Activated CD4-positive, CD25-positive, alpha-beta regulatory T cell treated with anti-CD3 and anti-CD28 coated beads, Interleukin-2, amount 50 U/mL, for 24 hours (primary cell): ENCODE measurements around the gene TRAT1.
"Not testable (repeated sequence)": the region's sequence is repeated elsewhere in the genome, so short reads cannot be mapped to it uniquely, and the experiment has no call there.

Source experiments
- ATAC-seq, 2 donors: fragments of 150-1000 bp; cut with Tn5 transposase; one replicate each; pipeline ENCODE4 v1.10.0; 2021; ENCODE audit warnings: mild to moderate bottlenecking in 1 of 2, moderate library complexity in 1 of 2

Gene TRAT1, protein sequence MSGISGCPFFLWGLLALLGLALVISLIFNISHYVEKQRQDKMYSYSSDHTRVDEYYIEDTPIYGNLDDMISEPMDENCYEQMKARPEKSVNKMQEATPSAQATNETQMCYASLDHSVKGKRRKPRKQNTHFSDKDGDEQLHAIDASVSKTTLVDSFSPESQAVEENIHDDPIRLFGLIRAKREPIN

DNA sequence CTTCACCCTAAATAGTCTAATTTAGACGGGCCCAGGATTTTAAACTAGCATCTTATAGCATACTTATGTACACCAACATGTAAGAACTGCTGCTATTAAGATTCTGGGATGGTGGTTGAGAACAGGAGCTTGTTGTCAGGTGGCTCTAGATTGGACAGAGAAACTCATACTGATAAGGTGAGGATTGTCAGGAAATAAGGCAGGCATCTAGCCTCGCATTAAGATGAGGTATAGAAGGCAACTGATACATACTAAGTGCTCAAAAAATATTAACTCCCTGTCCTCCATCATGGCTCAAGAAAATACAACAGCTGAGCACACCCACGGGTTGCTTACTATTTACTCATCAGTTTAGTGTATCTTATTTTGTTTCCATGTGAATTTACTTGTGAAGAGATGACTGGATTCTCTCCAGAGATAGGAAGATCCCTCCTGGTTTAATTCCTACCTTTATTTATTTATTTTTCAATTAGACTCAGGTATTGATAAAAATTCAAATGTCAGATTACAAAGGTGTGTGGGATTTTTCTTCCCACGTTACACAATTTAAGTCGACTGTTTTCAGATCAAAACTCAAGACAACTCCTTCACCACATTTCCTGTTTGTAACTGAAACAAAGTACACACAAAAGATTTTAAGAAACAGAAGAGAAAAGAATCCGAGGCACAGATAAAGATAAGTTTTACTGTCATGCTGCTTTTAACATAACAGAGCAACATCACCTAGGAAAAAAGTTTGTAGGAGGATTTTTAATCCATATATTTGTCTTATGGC, at the start of gene TRAT1:
TSS of gene TRAT1 (plus strand) at position 664 of the 775 bp plus-strand sequence. CDS start 142 bp downstream, outside the sequence.
- no peak for ATAC-seq

- no peak for ATAC-seq
Observed at GRCh38 chr3:108775649-108776048, 46.9 kb upstream of the TRAT1 start.

DNA sequence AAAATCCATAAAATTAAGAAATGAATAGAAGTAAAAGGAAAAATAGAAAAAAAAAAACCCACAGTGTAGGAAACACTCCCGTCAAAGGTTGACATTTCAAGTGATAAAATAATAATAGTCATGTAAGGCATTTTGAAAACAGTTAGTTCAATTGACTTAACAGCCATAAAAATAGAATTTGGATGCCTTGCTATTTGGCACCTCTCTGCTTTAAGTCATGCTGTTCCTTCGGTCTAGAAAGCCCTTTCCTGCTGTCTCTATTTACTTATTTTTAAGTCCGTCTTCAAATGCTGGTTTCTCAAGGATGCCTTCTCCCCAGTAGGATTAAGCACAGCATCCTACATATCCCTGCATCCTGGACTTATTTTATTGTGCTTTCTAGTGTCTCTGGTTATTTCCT, 43.1 kb upstream of the TRAT1 start:
- ATAC-seq: no peak

- ATAC-seq: no peak
Observed at GRCh38 chr3:108780235-108780634, 42.4 kb upstream of the TRAT1 start.

GRCh38 chr3:108791473-108791872, 31.1 kb upstream of the TRAT1 start:
- ATAC-seq: no peak

GRCh38 chr3:108804437-108804836, 18.1 kb upstream of the TRAT1 start:
- ATAC-seq: no peak

DNA sequence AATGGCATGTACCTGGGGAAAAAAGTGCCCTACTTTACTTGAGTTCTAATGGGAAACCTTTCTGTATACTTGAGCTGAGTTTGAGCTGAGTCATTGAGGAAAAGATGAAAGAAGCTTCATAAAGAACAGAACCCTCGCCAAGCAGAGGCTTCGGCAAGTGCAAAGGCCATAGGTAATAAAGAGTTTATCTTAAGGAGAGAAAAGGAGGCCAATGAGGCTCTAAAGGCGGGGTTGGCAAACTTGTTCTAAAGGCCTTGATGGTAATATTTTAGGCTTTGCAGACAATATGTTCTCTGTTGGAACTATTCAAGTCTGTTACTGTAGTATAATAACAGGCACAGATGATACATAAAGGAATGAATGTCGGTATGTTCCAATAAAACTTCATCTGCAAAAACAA, 17.6 kb upstream of the TRAT1 start:
- no peak for ATAC-seq

GRCh38 chr3:108806316-108806715, 16.3 kb upstream of the TRAT1 start:
- peak; percentile 79 to 90 for ATAC-seq

GRCh38 chr3:108818404-108818803, 4.2 kb upstream of the TRAT1 start:
- ATAC-seq: peak; percentile 71 to 77

GRCh38 chr3:108820586-108820985, 2.0 kb upstream of the TRAT1 start:
- no peak for ATAC-seq

DNA sequence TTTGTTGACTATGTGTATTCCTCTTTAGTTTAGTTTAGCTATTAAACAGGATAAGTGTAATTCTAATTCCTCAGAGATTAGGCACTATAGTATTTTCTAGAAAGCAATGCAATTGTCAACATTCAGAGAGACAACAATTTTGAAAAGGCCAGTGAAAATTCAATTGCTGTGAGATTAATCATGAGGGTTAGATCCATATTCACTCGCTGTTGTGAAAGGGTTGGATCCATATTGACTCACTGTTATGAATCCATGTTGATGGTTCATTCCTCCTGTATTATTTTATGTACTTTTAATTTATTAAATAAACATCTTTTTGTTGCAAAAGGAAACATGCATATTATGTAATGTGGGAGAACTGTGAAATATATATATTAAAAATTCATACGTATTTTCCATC, 641 bp downstream of the TRAT1 start:
- ATAC-seq: no peak

GRCh38 chr3:108823803-108824202, 1.2 kb downstream of the TRAT1 start:
- not testable (repeated sequence) for ATAC-seq

GRCh38 chr3:108826309-108827187, 4.0 kb downstream of the TRAT1 start:
- ATAC-seq: peak in 1 of 2 donors; percentile 37

DNA sequence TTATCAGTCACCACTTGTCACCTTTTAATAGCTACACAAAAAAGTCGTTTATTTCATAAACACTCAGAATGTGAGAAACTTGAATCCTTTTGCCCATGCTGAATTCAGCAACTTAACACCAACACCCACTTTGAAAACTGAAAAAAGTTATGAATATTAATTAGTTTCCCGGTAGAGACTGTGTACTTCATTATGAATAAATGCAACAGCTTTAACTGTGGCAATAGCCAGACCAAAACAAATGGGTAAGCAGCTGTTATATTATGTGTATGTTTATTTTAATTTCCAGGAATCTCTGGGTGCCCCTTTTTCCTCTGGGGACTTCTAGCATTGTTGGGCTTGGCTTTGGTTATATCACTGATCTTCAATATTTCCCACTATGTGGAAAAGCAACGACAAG, 7.8 kb downstream of the TRAT1 start:
- no peak for ATAC-seq

- ATAC-seq: no peak
Observed at GRCh38 chr3:108830991-108831614, 8.5 kb downstream of the TRAT1 start.

- ATAC-seq: no peak
Observed at GRCh38 chr3:108833611-108834010, 11.0 kb downstream of the TRAT1 start.

DNA sequence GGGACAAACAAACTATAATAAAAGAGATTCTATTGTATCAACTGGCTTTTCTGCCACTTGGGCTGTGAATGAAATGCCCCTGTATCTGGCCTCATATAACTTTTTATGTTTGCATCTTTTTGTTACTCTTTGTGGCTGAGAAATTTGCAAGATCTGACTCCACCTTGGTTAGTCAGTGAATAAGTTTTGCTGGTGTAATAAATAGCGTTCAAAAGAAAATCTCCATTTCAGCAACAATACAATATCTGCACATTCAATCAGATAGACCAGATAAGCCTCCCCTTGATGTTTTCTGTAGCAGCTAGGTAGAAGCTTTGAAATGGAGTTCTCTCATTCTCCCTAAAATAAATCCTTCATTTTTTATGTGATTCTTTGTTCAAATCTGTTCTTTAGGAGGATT, 12.0 kb downstream of the TRAT1 start:
- peak; percentile 31 to 37 for ATAC-seq

- ATAC-seq: peak; percentile 83
Observed at GRCh38 chr3:108835101-108835500, 12.5 kb downstream of the TRAT1 start.

GRCh38 chr3:108838436-108838835, 15.8 kb downstream of the TRAT1 start:
- peak; percentile 57 to 66 for ATAC-seq

DNA sequence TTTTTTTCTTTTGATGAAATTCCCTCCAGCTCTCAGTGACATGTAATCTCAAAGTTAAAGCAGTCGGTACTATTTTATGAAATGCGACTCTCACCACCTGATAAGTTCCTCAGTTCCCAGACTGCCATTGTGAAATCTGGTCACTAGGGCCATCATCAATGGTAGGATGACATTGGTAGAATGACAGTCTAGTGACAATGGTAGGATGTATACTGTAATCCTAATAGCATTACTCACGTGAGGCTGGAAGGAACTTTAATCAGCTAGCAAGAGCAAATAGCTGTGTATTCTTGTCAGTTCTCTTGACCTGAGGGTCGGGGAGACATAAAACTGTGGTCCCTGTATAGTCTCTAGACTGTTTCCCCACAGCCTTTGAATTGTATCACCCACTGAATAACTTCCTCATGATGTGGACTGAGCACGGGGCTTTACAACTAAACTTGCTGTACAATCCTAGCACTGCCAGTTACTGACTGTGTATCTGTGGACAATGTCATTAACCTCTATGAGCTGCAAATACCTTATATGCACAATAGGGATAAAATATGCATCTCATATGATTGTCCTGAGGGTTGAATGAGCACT, 23.2 kb downstream of the TRAT1 start:
- peak; percentile 49 to 52 for ATAC-seq

DNA sequence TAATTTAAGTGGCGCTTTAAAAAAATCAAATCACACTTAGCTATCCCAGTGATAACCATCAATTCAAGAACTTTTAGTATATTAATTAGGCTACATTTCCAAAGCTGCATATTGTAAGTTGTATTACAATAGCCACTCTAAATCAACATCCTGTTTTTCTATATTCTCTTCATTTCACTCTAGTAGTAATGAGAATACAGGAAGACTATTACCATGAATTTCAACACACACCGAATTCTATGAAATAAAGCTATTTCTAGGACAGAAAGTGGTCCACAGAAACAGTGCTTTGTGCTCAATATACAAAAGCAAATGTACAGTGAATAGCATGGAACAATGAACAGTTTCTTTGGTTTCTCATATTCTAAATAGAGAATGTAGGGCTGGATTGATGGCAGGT, 24.6 kb downstream of the TRAT1 start:
- ATAC-seq: peak in 1 of 2 donors; percentile 29

DNA sequence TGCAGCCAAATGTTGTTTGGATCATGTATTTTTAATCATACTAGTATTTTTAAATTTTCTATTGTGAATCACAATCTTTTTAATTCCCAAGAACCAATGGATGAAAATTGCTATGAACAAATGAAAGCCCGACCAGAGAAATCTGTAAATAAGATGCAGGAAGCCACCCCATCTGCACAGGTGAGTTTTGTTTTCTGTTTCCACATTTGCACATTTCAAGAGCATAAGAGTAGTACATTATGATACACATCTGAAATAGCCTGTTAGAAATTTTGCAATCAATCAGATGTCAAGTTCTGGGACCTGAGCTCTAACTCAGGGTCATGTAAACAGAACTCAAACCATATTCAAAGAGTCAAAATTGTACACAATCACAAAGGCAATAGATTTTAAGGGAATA, 26.5 kb downstream of the TRAT1 start:
- ATAC-seq: no peak

DNA sequence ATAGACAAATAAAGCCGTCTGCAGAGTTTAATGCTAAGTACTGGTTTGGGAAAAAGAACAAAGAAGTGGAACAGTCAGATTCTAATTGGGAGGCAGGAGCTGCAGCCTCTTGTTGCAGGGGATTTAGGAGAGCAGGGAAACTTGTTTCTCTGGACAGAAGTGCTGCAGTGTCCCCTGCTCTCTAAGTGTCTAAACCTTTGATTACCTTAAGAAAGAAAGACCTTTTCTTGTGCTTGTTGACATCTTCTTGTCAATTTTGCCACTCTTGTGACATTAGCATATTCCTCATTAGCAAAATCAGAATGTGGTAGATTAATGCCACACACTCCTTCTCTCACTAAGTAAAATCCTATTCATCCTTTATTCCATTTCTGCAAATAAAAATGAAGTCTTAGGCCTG, 38.8 kb downstream of the TRAT1 start:
- no peak for ATAC-seq
